WTC11 (cell line): ENCODE measurements around the gene ZBTB20. TPM values are rescaled to one million over a fixed set of nuclear protein-coding genes. Genes with fewer than 3 reads are reported as not detected.

Source experiments
- ATAC-seq: fragments of 200-7000 bp; cut with Tn5 transposase; 2 replicates; pipeline ENCODE4 v1.10.0; 2021; ENCODE audit warnings: mild to moderate bottlenecking, moderate library complexity
- CTCF ChIA-PET: fragments of 300-600 bp; sonication (Branson Sonifier 250); formaldehyde crosslinking; loops from one replicate; lab custom pipeline; 2021; ENCODE audit warnings: antibody characterized with exemption; lab: Charles Lee
- POLR2A ChIA-PET: fragments of 350-600 bp; sonication (Branson Sonifier 250); formaldehyde crosslinking; loops from one replicate; lab custom pipeline; 2021; ENCODE audit warnings: antibody characterized with exemption; lab: Charles Lee
- DNase-seq: peaks from one replicate; pipeline ENCODE4 v3.0.0; 2021; ENCODE audit warnings: low spot score
- H3K27ac Mint-ChIP-seq: 2 replicates; pipeline ENCODE4 v1.8.0; 2021; ENCODE audit warnings: mixed read lengths
- H3K27me3 Mint-ChIP-seq: 2 replicates; pipeline ENCODE4 v1.8.0; 2021; ENCODE audit warnings: low read depth, mild to moderate bottlenecking, moderate library complexity, mixed read lengths
- H3K36me3 Mint-ChIP-seq: 2 replicates; pipeline ENCODE4 v1.8.0; 2021; ENCODE audit warnings: mixed read lengths
- H3K4me1 Mint-ChIP-seq: 2 replicates; pipeline ENCODE4 v1.8.0; 2022; ENCODE audit warnings: mixed read lengths
- H3K4me3 Mint-ChIP-seq: 2 replicates; pipeline ENCODE4 v1.8.0; 2021; ENCODE audit warnings: mild to moderate bottlenecking, moderate library complexity, mixed read lengths
- H3K9me3 Mint-ChIP-seq: 2 replicates; pipeline ENCODE4 v1.8.0; 2021; ENCODE audit warnings: mixed read lengths
- AR ChIP-seq: fragments of 250-450 bp; sonication (Bioruptor Pico); IDR thresholded peaks from 2 replicates; pipeline ENCODE4 v1.9.0; 2021; ENCODE audit warnings: mild to moderate bottlenecking
- ARID4B ChIP-seq: sonication (generic); formaldehyde crosslinking; IDR thresholded peaks from 2 replicates; pipeline ENCODE4 v1.8.0; 2023; ENCODE audit warnings: missing genetic modification reagents, mild to moderate bottlenecking, borderline replicate concordance
- ATF1 ChIP-seq: sonication (generic); formaldehyde crosslinking; IDR thresholded peaks from 2 replicates; pipeline ENCODE4 v1.8.1; 2023; ENCODE audit warnings: mild to moderate bottlenecking, moderate library complexity, missing genetic modification reagents
- ATF3 ChIP-seq: sonication (generic); formaldehyde crosslinking; conservative IDR thresholded peaks from 2 replicates; pipeline ENCODE4 v1.8.1; 2022; ENCODE audit warnings: mild to moderate bottlenecking, missing genetic modification reagents
- CREB1 ChIP-seq: sonication (generic); formaldehyde crosslinking; IDR thresholded peaks from 2 replicates; pipeline ENCODE4 v1.8.0; 2023; ENCODE audit warnings: mild to moderate bottlenecking, missing genetic modification reagents
- E2F1 ChIP-seq: sonication (generic); formaldehyde crosslinking; IDR thresholded peaks from 2 replicates; pipeline ENCODE4 v1.8.0; 2022; ENCODE audit warnings: mild to moderate bottlenecking, missing genetic modification reagents
- ELF4 ChIP-seq: sonication (generic); formaldehyde crosslinking; IDR thresholded peaks from 2 replicates; pipeline ENCODE4 v1.8.1; 2022; ENCODE audit warnings: low read depth, mild to moderate bottlenecking, moderate library complexity, missing genetic modification reagents
- FOXK1 ChIP-seq: sonication (generic); formaldehyde crosslinking; IDR thresholded peaks from 2 replicates; pipeline ENCODE4 v1.8.0; 2022; ENCODE audit warnings: mild to moderate bottlenecking, moderate library complexity, missing genetic modification reagents
- FOXP1 ChIP-seq: sonication (generic); formaldehyde crosslinking; IDR thresholded peaks from 2 replicates; pipeline ENCODE4 v1.8.0; 2022; ENCODE audit warnings: missing genetic modification reagents, mild to moderate bottlenecking, moderate library complexity, borderline replicate concordance
- MLX ChIP-seq: sonication (generic); formaldehyde crosslinking; IDR thresholded peaks from 2 replicates; pipeline ENCODE4 v1.8.1; 2023; ENCODE audit warnings: mild to moderate bottlenecking, missing genetic modification reagents, moderate library complexity
- MXD4 ChIP-seq: fragments of 250-450 bp; sonication (Bioruptor Pico); IDR thresholded peaks from 2 replicates; pipeline ENCODE4 v1.8.0; 2021; ENCODE audit warnings: mild to moderate bottlenecking, moderate library complexity, borderline replicate concordance
- OVOL2 ChIP-seq: fragments of 250-450 bp; sonication (Bioruptor Pico); IDR thresholded peaks from 2 replicates; pipeline ENCODE4 v1.9.0; 2021; ENCODE audit warnings: mild to moderate bottlenecking, borderline replicate concordance
- PREB ChIP-seq: sonication (generic); formaldehyde crosslinking; IDR thresholded peaks from 2 replicates; pipeline ENCODE4 v1.8.1; 2022; ENCODE audit warnings: mild to moderate bottlenecking, missing genetic modification reagents, moderate library complexity, borderline replicate concordance
- SMAD4 ChIP-seq: sonication (generic); formaldehyde crosslinking; IDR thresholded peaks from 2 replicates; pipeline ENCODE4 v1.8.0; 2022; ENCODE audit warnings: mild to moderate bottlenecking, missing genetic modification reagents
- ZNF121 ChIP-seq: sonication (generic); formaldehyde crosslinking; IDR thresholded peaks from 2 replicates; pipeline ENCODE4 v1.8.0; 2023; ENCODE audit warnings: missing genetic modification reagents
- ZNF232 ChIP-seq: sonication (generic); formaldehyde crosslinking; IDR thresholded peaks from 2 replicates; pipeline ENCODE4 v1.8.0; 2022; ENCODE audit warnings: mild to moderate bottlenecking, missing genetic modification reagents
- ZNF263 ChIP-seq: sonication (generic); formaldehyde crosslinking; IDR thresholded peaks from 2 replicates; pipeline ENCODE4 v1.8.1; 2022; ENCODE audit warnings: low read depth, mild to moderate bottlenecking, moderate library complexity, missing genetic modification reagents
- ZNF425 ChIP-seq: fragments of 250-450 bp; sonication (Bioruptor Pico); conservative IDR thresholded peaks from 2 replicates; pipeline ENCODE4 v1.9.0; 2021; ENCODE audit warnings: mild to moderate bottlenecking
- total RNA-seq: library from RNA; stranded (reverse); gene quantifications from 3 replicates; pipeline ENCODE4 v1.2.3, GENCODE V29; 2021

ZBTB20 gene
- total RNA-seq, 1 experiment from 2014 or later, result 1.5 TPM

GRCh38 chr3:114582929-114583328, 564.2 kb downstream of the ZBTB20 start (continued):
- TF ChIP-seq ZNF425 (CRISPR knock-in tag), result no peak
- TF ChIP-seq MXD4 (CRISPR knock-in tag), result no peak
- TF ChIP-seq CREB1, result no peak
- TF ChIP-seq ZNF121 (CRISPR knock-in tag), result no peak
- no peak for TF ChIP-seq MLX (CRISPR knock-in tag)
- no peak for TF ChIP-seq PREB
- TF ChIP-seq FOXK1 (CRISPR knock-in tag), result no peak
- TF ChIP-seq E2F1 (CRISPR knock-in tag), result no peak
- TF ChIP-seq, all 79 proteins: peak for 0

- Mint-ChIP-seq H3K4me1 (peaks cover 31% of the 10 kb centered on the region), H3K27ac (no peak overlapping the region), H3K9me3 (no peaks in the 10 kb centered on the region), H3K27me3 (no peaks in the 10 kb centered on the region), H3K36me3 (no peaks in the 10 kb centered on the region), H3K4me3 (no peak overlapping the region)
- POLR2A ChIA-PET, result interaction anchor here (0.6 to 0.7 kb wide), 2 partner anchors 10 to 32 kb away, joined by 4 to 7 read pairs; no protein-coding TSS in a partner anchor
- no peak for ATAC-seq
- TF ChIP-seq FOXP1 (CRISPR knock-in tag) (no peak), MXD4 (CRISPR knock-in tag) (no peak), CREB1 (no peak)
- TF ChIP-seq, all 79 proteins: peak for 0
- CTCF ChIA-PET, result no interaction called here
- no peak for DNase-seq
Measured at GRCh38 chr3:114572364-114573062, 574.6 kb downstream of the ZBTB20 start.

- Mint-ChIP-seq H3K27ac (peak overlapping the region; percentile 32; the same call in 1 of the 2 replicates), H3K36me3 (no peaks in the 10 kb centered on the region)
- no peak for DNase-seq
- TF ChIP-seq ZNF232 (CRISPR knock-in tag) (no peak), ATF3 (CRISPR knock-in tag) (no peak), SMAD4 (CRISPR knock-in tag) (no peak), ELF4 (no peak), OVOL2 (CRISPR knock-in tag) (no peak), ATF1 (CRISPR knock-in tag) (no peak), ZNF263 (CRISPR knock-in tag) (no peak), AR (CRISPR knock-in tag) (no peak), ARID4B (no peak)
- TF ChIP-seq, all 79 proteins: peak for 0
- no peak overlapping the region for H3K4me3 Mint-ChIP-seq
- ATAC-seq, result peak; percentile 64
- POLR2A ChIA-PET, result no interaction called here
- CTCF ChIA-PET, result interaction anchor here (1.2 kb wide), 1 partner anchor 280 kb away, joined by 3 read pairs; no protein-coding TSS in a partner anchor
- H3K9me3 Mint-ChIP-seq, result no peaks in the 10 kb centered on the region
- H3K27me3 Mint-ChIP-seq, result no peaks in the 10 kb centered on the region
- peaks cover 43% of the 10 kb centered on the region for H3K4me1 Mint-ChIP-seq
Measured at GRCh38 chr3:114571363-114571762, 575.7 kb downstream of the ZBTB20 start.
